Endothelial cell (in vitro differentiated cells): Measurements from ENCODE around the gene ZNF91. TPM values are rescaled to one million over a fixed set of nuclear protein-coding genes. Genes with fewer than 3 reads are reported as not detected.
"Not testable (repeated sequence)": the region's sequence is repeated elsewhere in the genome, so short reads cannot be mapped to it uniquely, and the experiment has no call there.

Experiments used
- DNase-seq: peaks from one replicate; pipeline ENCODE4 v3.0.0; 2021; ENCODE audit warnings: low spot score
- H3K27ac Mint-ChIP-seq: one replicate; pipeline ENCODE4 v1.8.0; 2021; ENCODE audit warnings: mixed read lengths, inconsistent platforms; ENCODE audit not compliant: unreplicated experiment
- H3K27me3 Mint-ChIP-seq: one replicate; pipeline ENCODE4 v1.8.0; 2021; ENCODE audit warnings: mild to moderate bottlenecking, moderate library complexity, mixed read lengths, inconsistent platforms; ENCODE audit not compliant: unreplicated experiment
- H3K36me3 Mint-ChIP-seq: one replicate; pipeline ENCODE4 v1.8.0; 2021; ENCODE audit warnings: mild to moderate bottlenecking, low read depth, mixed read lengths, inconsistent platforms; ENCODE audit not compliant: unreplicated experiment
- H3K4me1 Mint-ChIP-seq: one replicate; pipeline ENCODE4 v1.8.0; 2021; ENCODE audit warnings: mild to moderate bottlenecking, mixed read lengths, inconsistent platforms; ENCODE audit not compliant: unreplicated experiment
- H3K4me3 Mint-ChIP-seq: one replicate; pipeline ENCODE4 v1.8.0; 2021; ENCODE audit warnings: mild to moderate bottlenecking, mixed read lengths, inconsistent platforms; ENCODE audit not compliant: unreplicated experiment
- H3K9me3 Mint-ChIP-seq: one replicate; pipeline ENCODE4 v1.8.0; 2021; ENCODE audit warnings: mixed read lengths, inconsistent platforms; ENCODE audit not compliant: unreplicated experiment
- CTCF ChIP-seq: fragments of 200-600 bp; sonication (generic); IDR thresholded peaks from one replicate; pipeline ENCODE4 v1.5.0; 2021; ENCODE audit warnings: antibody characterized with exemption; ENCODE audit not compliant: unreplicated experiment
- total RNA-seq: library from RNA; stranded (reverse); fragmentation: NEBNext Ultra II Directional; extraction: Animal tissue kit (Norgen Biotek cat#: 25700); gene quantifications from one replicate; pipeline ENCODE4 v1.2.1, GENCODE V29; 2021; ENCODE audit not compliant: unreplicated experiment

ZNF91 gene
- total RNA-seq, 1 donor from 2014 or later: 51.4 TPM

GRCh38 chr19:23401086-23401610 lies 5.9 kb upstream of the ZNF91 start:
- H3K9me3 Mint-ChIP-seq: no peaks in the 10 kb centered on the region

GRCh38 chr19:23399443-23399842 lies 4.2 kb upstream of the ZNF91 start:
- Mint-ChIP-seq H3K9me3 (no peaks in the 10 kb centered on the region), H3K4me1 (no peaks in the 10 kb centered on the region), H3K27ac (no peak overlapping the region), H3K36me3 (peaks cover 15% of the 10 kb centered on the region), H3K4me3 (peak overlapping the region; percentile 26), H3K27me3 (peaks cover 4% of the 10 kb centered on the region)
- no peak for TF ChIP-seq CTCF
- DNase-seq: no peak

More at GRCh38 chr19:23401086-23401610, 5.9 kb upstream of the ZNF91 start:
- H3K4me3 Mint-ChIP-seq: no peak overlapping the region
- no peak for DNase-seq
- peaks cover 1% of the 10 kb centered on the region for H3K27me3 Mint-ChIP-seq
- H3K36me3 Mint-ChIP-seq: peaks cover 15% of the 10 kb centered on the region
- H3K27ac Mint-ChIP-seq: no peak overlapping the region
- no peaks in the 10 kb centered on the region for H3K4me1 Mint-ChIP-seq
- TF ChIP-seq CTCF: no peak

- peak overlapping the region; percentile 99 for H3K27ac Mint-ChIP-seq
- H3K9me3 Mint-ChIP-seq, H3K4me1 Mint-ChIP-seq, DNase-seq, H3K27me3 Mint-ChIP-seq: not testable (repeated sequence)
- peak overlapping the region; percentile 98 for H3K4me3 Mint-ChIP-seq
- peaks cover 18% of the 10 kb centered on the region for H3K36me3 Mint-ChIP-seq
Measured at GRCh38 chr19:23395722-23396117, 449 bp upstream of the ZNF91 start.

GRCh38 chr19:23394511-23394910 lies 760 bp downstream of the ZNF91 start:
- Mint-ChIP-seq H3K36me3 (peaks cover 16% of the 10 kb centered on the region), H3K27me3 (peaks cover 6% of the 10 kb centered on the region), H3K9me3 (no peaks in the 10 kb centered on the region), H3K4me1 (peaks cover 3% of the 10 kb centered on the region), H3K27ac (peak overlapping the region; percentile 99), H3K4me3 (peak overlapping the region; percentile 98)
- TF ChIP-seq CTCF: no peak
- peak; percentile 42 for DNase-seq

- no peak for DNase-seq
- H3K36me3 Mint-ChIP-seq: peaks cover 24% of the 10 kb centered on the region
- H3K9me3 Mint-ChIP-seq: no peaks in the 10 kb centered on the region
- peak overlapping the region; percentile 98 for H3K4me3 Mint-ChIP-seq
- TF ChIP-seq CTCF: no peak
- peaks cover 3% of the 10 kb centered on the region for H3K4me1 Mint-ChIP-seq
- H3K27me3 Mint-ChIP-seq: peaks cover 5% of the 10 kb centered on the region
- H3K27ac Mint-ChIP-seq: no peak overlapping the region
Measured at GRCh38 chr19:23393121-23393520, 2.1 kb downstream of the ZNF91 start.
